ENCODE measurements around the gene UBL5. TPM values are rescaled to one million over a fixed set of nuclear protein-coding genes. Genes with fewer than 3 reads are reported as not detected.
A peak's percentile ranks its signal among the peaks of the same experiment; 100 is the strongest.

Gene UBL5
- total RNA-seq, 2 donors from 2014 or later, result 677 to 684 TPM

GRCh38 chr19:9793071-9793591 lies 34.6 kb upstream of the UBL5 start:
- H3K27me3 ChIP-seq, result no peaks in the 10 kb centered on the region
- TF ChIP-seq CTCF (IDR thresholded peaks at IDR 0.05), result no peak
- H3K4me3 ChIP-seq, result peak overlapping the region; percentile 64 to 71

GRCh38 chr19:9796113-9796773 lies 31.5 kb upstream of the UBL5 start:
- H3K27ac ChIP-seq, result no peak overlapping the region
- H3K27me3 ChIP-seq, result no peaks in the 10 kb centered on the region
- no peaks in the 10 kb centered on the region for H3K36me3 ChIP-seq
- peak; percentile 87 for DNase-seq (ENCODE audit: low spot score)
- peak; percentile 52 to 87 for TF ChIP-seq CTCF (IDR thresholded peaks at IDR 0.05)
- H3K4me3 ChIP-seq, result no peak overlapping the region
- peaks cover 0 to under 1% of the 10 kb centered on the region in 2 donors for H3K4me1 ChIP-seq
- no peaks in the 10 kb centered on the region for H3K9me3 ChIP-seq

More at GRCh38 chr19:9793071-9793591, 34.6 kb upstream of the UBL5 start:
- peak; percentile 66 for DNase-seq (ENCODE audit: low spot score)
- Histone ChIP-seq H3K36me3 (no peaks in the 10 kb centered on the region), H3K9me3 (no peaks in the 10 kb centered on the region), H3K4me1 (peaks cover 0 to 10% of the 10 kb centered on the region in 2 donors), H3K27ac (peak overlapping the region; percentile 90 to 91)

DNA sequence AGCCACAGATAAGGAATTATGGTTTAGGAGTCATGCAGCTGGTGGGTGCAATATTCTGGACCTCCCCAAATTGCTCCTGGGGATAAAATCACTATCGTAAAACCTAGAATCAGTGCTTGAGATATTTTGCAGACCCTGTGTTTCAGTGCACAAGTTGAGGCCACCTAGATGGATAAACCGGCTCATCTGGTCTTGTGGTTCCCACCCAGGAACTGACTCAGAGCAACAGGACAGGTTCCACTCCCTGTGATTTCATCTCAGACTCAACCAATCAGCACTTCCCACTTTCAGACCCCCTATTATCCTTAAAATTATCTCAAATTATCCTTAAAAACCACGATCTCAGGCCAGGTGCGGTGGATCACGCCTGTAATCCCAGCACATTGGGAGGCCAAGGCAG lies 29.8 kb upstream of the UBL5 start:
- no peak for TF ChIP-seq CTCF (IDR thresholded peaks at IDR 0.05)
- no peaks in the 10 kb centered on the region for H3K27me3 ChIP-seq
- H3K4me3 ChIP-seq, result no peak overlapping the region
- no peak overlapping the region for H3K27ac ChIP-seq
- H3K9me3 ChIP-seq, result no peaks in the 10 kb centered on the region
- no peak for DNase-seq (ENCODE audit: low spot score)
- no peaks in the 10 kb centered on the region for H3K36me3 ChIP-seq
- H3K4me1 ChIP-seq, result no peaks in the 10 kb centered on the region

DNA sequence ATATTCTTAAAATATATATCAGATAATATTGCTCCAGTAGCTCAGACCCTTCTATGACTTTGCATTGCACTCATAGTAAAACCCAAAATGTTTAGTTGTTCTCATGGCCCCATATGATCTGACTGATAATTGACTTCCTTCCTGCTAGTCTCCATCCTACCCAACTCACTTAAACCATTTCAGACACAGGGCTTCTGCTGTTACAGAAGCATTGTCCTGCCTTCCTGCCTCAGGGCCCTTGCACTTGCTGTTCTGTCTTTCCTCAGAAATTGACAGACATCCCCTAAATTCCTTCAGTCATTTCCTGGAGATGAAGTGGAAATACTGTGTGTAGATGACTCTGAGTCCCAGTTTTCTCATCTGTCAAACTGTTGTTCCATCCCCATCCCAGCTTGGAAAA lies 28.6 kb upstream of the UBL5 start:
- no peak for TF ChIP-seq CTCF (IDR thresholded peaks at IDR 0.05)

GRCh38 chr19:9801976-9802375 lies 25.7 kb upstream of the UBL5 start:
- no peaks in the 10 kb centered on the region for H3K27me3 ChIP-seq
- H3K4me1 ChIP-seq, result no peaks in the 10 kb centered on the region
- no peak overlapping the region for H3K27ac ChIP-seq
- no peaks in the 10 kb centered on the region for H3K9me3 ChIP-seq
- TF ChIP-seq CTCF (IDR thresholded peaks at IDR 0.05), result no peak
- peaks cover under 1% of the 10 kb centered on the region for H3K36me3 ChIP-seq
- DNase-seq (ENCODE audit: low spot score), result no peak
- H3K4me3 ChIP-seq, result no peak overlapping the region

More for the DNA sequence above, 28.6 kb upstream of the UBL5 start:
- no peaks in the 10 kb centered on the region for H3K9me3 ChIP-seq
- H3K4me1 ChIP-seq, result no peaks in the 10 kb centered on the region
- no peak for DNase-seq (ENCODE audit: low spot score)
- H3K27me3 ChIP-seq, result no peaks in the 10 kb centered on the region
- no peak overlapping the region for H3K27ac ChIP-seq
- no peaks in the 10 kb centered on the region for H3K36me3 ChIP-seq
- no peak overlapping the region for H3K4me3 ChIP-seq

DNA sequence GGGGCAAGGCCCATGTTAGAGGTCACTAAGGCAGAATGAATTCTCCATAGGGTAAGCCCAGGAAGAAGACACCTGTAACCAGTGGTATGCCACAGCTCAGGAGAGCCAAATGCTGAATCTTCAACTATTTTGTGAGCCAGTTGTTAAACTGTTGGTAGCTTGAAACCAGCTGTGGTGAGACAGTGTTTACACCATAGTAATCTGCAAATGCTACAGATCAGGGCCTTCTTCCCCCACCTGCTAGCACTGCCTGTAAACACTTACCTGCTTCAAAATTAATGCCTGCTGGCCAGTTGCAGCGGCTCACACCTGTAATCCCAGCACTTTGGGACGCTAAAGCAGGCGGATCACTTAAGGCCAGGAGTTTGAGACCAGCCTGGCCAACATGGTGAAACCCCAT lies 20.9 kb upstream of the UBL5 start:
- no peak for DNase-seq (ENCODE audit: low spot score)
- no peak for TF ChIP-seq CTCF (IDR thresholded peaks at IDR 0.05)
- Histone ChIP-seq H3K4me3 (no peak overlapping the region), H3K9me3 (no peaks in the 10 kb centered on the region), H3K36me3 (peaks cover 45% of the 10 kb centered on the region), H3K27me3 (no peaks in the 10 kb centered on the region), H3K27ac (no peak overlapping the region), H3K4me1 (no peaks in the 10 kb centered on the region)

Measured in right atrium auricular region (tissue), 2 donors.